SK-N-SH (cell line): ENCODE measurements around the gene DHRSX. TPM values are rescaled to one million over a fixed set of nuclear protein-coding genes. Genes with fewer than 3 reads are reported as not detected.

Source experiments
- CTCF ChIA-PET: fragments of 300-600, 350-600 bp; formaldehyde crosslinking; extraction: SDS; loops from one replicate; lab custom pipeline; 2021; lab: Yijun Ruan, JAX
- POLR2A ChIA-PET: fragments of 350-600 bp; sonication (Branson Sonifier 250); formaldehyde crosslinking; extraction: SDS; loops from one replicate; lab custom pipeline; 2020; ENCODE audit warnings: antibody characterized with exemption, inconsistent platforms; lab: Yijun Ruan, JAX
- DNase-seq: peaks from one replicate; pipeline ENCODE4 v3.0.0; 2012
- H2AFZ ChIP-seq: fragments of 200-600 bp; sonication (generic); 2 replicates; pipeline ENCODE4 v1.8.1; 2016; ENCODE audit warnings: antibody characterized with exemption, mild to moderate bottlenecking, low read depth
- H3F3A ChIP-seq: fragments of 200-600 bp; sonication (generic); replicated peaks from 2 replicates; pipeline ENCODE3; 2016; ENCODE audit warnings: antibody characterized with exemption, mild to moderate bottlenecking; ENCODE audit not compliant: insufficient read depth
- H3K27ac ChIP-seq, 2 experiments: fragments of 200-500 bp in 1 of 2; fragments of 200-600 bp in 1 of 2; sonication (Bioruptor generic) in 1 of 2; sonication (generic), shearing (Covaris generic) in 1 of 2; 2 replicates each; pipeline versions ENCODE4 v1.5.1 to v1.6.1; 2014 to 2016; ENCODE audit warnings: low read depth in 2 of 2, inconsistent platforms in 1 of 2, low read length in 1 of 2, mild to moderate bottlenecking in 1 of 2, mixed read lengths in 1 of 2
- H3K27me3 ChIP-seq: fragments of 200-600 bp; sonication (generic), shearing (Covaris generic); 2 replicates; pipeline ENCODE4 v1.6.1; 2016; ENCODE audit warnings: mixed run types; ENCODE audit not compliant: insufficient read depth
- H3K36me3 ChIP-seq, 2 experiments: fragments of 200-500 bp in 1 of 2; fragments of 200-600 bp in 1 of 2; sonication (Bioruptor generic) in 1 of 2; sonication (generic) in 1 of 2; replicated peaks in 1 of 2; 2 replicates each; pipeline versions ENCODE3 to v1.5.1; 2014 to 2016; ENCODE audit warnings: low read length in 1 of 2, mild to moderate bottlenecking in 1 of 2; ENCODE audit not compliant: insufficient read depth in 2 of 2, control insufficient read depth in 1 of 2
- H3K4me1 ChIP-seq, 2 experiments: fragments of 200-500 bp in 1 of 2; fragments of 200-600 bp in 1 of 2; sonication (Bioruptor generic) in 1 of 2; sonication (generic), shearing (Covaris generic) in 1 of 2; 2 replicates each; pipeline versions ENCODE4 v1.5.1 to v1.6.1; 2014 to 2016; ENCODE audit warnings: low read depth in 1 of 2, low read length in 1 of 2, mixed run types in 1 of 2; ENCODE audit not compliant: insufficient read depth in 2 of 2, control insufficient read depth in 1 of 2
- H3K4me2 ChIP-seq: fragments of 200-600 bp; sonication (generic), shearing (Covaris generic); 2 replicates; pipeline ENCODE4 v1.6.1; 2017; ENCODE audit warnings: mixed run types
- H3K4me3 ChIP-seq, 2 experiments: fragments of 200-500 bp in 1 of 2; fragments of 200-600 bp in 1 of 2; sonication (Bioruptor generic) in 1 of 2; sonication (generic), shearing (Covaris generic) in 1 of 2; 2 replicates each; pipeline versions ENCODE4 v1.5.1 to v1.8.1; 2014 to 2016; ENCODE audit warnings: low read depth in 2 of 2, inconsistent platforms in 1 of 2, low read length in 1 of 2, mild to moderate bottlenecking in 1 of 2, mixed read lengths in 1 of 2, moderate library complexity in 1 of 2
- H3K79me2 ChIP-seq: fragments of 200-600 bp; sonication (generic); 2 replicates; pipeline ENCODE4 v1.8.1; 2017; ENCODE audit warnings: mild to moderate bottlenecking; ENCODE audit not compliant: insufficient read depth
- H3K9ac ChIP-seq: fragments of 200-600 bp; sonication (generic); 2 replicates; pipeline ENCODE4 v1.6.1; 2017; ENCODE audit warnings: mixed run types
- H3K9me2 ChIP-seq: fragments of 200-600 bp; sonication (generic); 2 replicates; pipeline ENCODE4 v1.6.1; 2017; ENCODE audit warnings: mixed run types
- H3K9me3 ChIP-seq: fragments of 200-600 bp; sonication (generic); 2 replicates; pipeline ENCODE4 v1.6.1; 2017; ENCODE audit warnings: mixed run types, mild to moderate bottlenecking, moderate library complexity
- H4K20me1 ChIP-seq: fragments of 200-600 bp; sonication (generic); 2 replicates; pipeline ENCODE4 v1.6.1; 2017; ENCODE audit warnings: mild to moderate bottlenecking, mixed run types; ENCODE audit not compliant: insufficient read depth
- ELF1 ChIP-seq: IDR thresholded peaks from 2 replicates; pipeline ENCODE4 v1.4.0; 2012
- EP300 ChIP-seq, 2 experiments: IDR thresholded peaks; 2 replicates each; pipeline versions ENCODE4 v1.4.0 to v1.6.1; 2012; ENCODE audit warnings: borderline replicate concordance in 1 of 2, low read depth in 1 of 2, low read length in 1 of 2
- EZH2phosphoT487 ChIP-seq: fragments of 200-600 bp; sonication (generic); IDR thresholded peaks from 2 replicates; pipeline ENCODE4 v1.6.1; 2017; ENCODE audit warnings: low read depth, mixed run types, mild to moderate bottlenecking, antibody characterized with exemption, moderate library complexity, borderline replicate concordance
- FOSL2 ChIP-seq: IDR thresholded peaks from 2 replicates; pipeline ENCODE4 v1.4.0; 2012; ENCODE audit warnings: low read depth, mild to moderate bottlenecking, moderate library complexity, borderline replicate concordance
- FOXM1 ChIP-seq: IDR thresholded peaks from 2 replicates; pipeline ENCODE4 v1.4.0; 2012; ENCODE audit warnings: low read depth, mild to moderate bottlenecking
- GATA2 ChIP-seq: sonication (generic); formaldehyde crosslinking; IDR thresholded peaks from 2 replicates; pipeline ENCODE4 v1.5.0; 2020; ENCODE audit warnings: mild to moderate bottlenecking, missing genetic modification reagents
- JUND ChIP-seq: IDR thresholded peaks from 2 replicates; pipeline ENCODE4 v1.4.0; 2012
- MXI1 ChIP-seq: IDR thresholded peaks from 2 replicates; pipeline ENCODE4 v1.6.1; 2012; ENCODE audit warnings: mild to moderate bottlenecking, low read depth, low read length, improper control_type of control experiment
- NFIC ChIP-seq: IDR thresholded peaks from 2 replicates; pipeline ENCODE4 v1.4.0; 2012; ENCODE audit warnings: borderline replicate concordance
- RFX5 ChIP-seq: IDR thresholded peaks from 2 replicates; pipeline ENCODE4 v1.6.1; 2012; ENCODE audit warnings: mild to moderate bottlenecking, improper control_type of control experiment, low read length
- RXRA ChIP-seq: IDR thresholded peaks from 2 replicates; pipeline ENCODE4 v1.4.0; 2012; ENCODE audit warnings: low read depth, mild to moderate bottlenecking, borderline replicate concordance
- SMC3 ChIP-seq: IDR thresholded peaks from 2 replicates; pipeline ENCODE4 v1.6.1; 2012; ENCODE audit warnings: low read depth, low read length, improper control_type of control experiment
- TCF12 ChIP-seq: IDR thresholded peaks from 2 replicates; pipeline ENCODE4 v1.4.0; 2012
- TEAD4 ChIP-seq: IDR thresholded peaks from 2 replicates; pipeline ENCODE4 v1.4.0; 2012; ENCODE audit warnings: mild to moderate bottlenecking, borderline replicate concordance; ENCODE audit not compliant: insufficient read depth
- YY1 ChIP-seq: IDR thresholded peaks from 2 replicates; pipeline ENCODE4 v1.4.0; 2012; ENCODE audit warnings: low read depth, mild to moderate bottlenecking
- WGBS: methylation state at CpG from one replicate; pipeline ENCODE4 v1.1.6; 2017; ENCODE audit warnings: low lambda C conversion rate; 5-methylcytosine and 5-hydroxymethylcytosine counted together
- polyA plus RNA-seq, 3 experiments: library from polyadenylated mRNA; depleted of rRNA; stranded (reverse); fragments of >200 nt; gene quantifications; 2 replicates each; pipeline ENCODE4 v1.2.3, GENCODE V29; 2012
- TF ChIP-seq, protein P1 (sequence below): IDR thresholded peaks from 2 replicates; pipeline ENCODE4 v1.4.0; 2012; ENCODE audit warnings: low read depth, borderline replicate concordance
- TF ChIP-seq, protein P2 (sequence below): fragments of 150-350 bp; IDR thresholded peaks from 2 replicates; pipeline ENCODE4 v1.6.1; 2016; ENCODE audit warnings: mild to moderate bottlenecking, low read depth, low read length
- TF ChIP-seq, protein P3 (sequence below): IDR thresholded peaks from 2 replicates; pipeline ENCODE4 v1.4.0; 2012; ENCODE audit warnings: low read depth, borderline replicate concordance
- TF ChIP-seq, protein P4 (sequence below): fragments of 150-350 bp; IDR thresholded peaks from 2 replicates; pipeline ENCODE4 v1.6.1; 2017; ENCODE audit warnings: antibody characterized with exemption, low read length, low read depth, borderline replicate concordance

DHRSX gene
- polyA plus RNA-seq, 1 of the 3 experiments (the other 2 are of a cell fraction): 34.3 TPM

DNA sequence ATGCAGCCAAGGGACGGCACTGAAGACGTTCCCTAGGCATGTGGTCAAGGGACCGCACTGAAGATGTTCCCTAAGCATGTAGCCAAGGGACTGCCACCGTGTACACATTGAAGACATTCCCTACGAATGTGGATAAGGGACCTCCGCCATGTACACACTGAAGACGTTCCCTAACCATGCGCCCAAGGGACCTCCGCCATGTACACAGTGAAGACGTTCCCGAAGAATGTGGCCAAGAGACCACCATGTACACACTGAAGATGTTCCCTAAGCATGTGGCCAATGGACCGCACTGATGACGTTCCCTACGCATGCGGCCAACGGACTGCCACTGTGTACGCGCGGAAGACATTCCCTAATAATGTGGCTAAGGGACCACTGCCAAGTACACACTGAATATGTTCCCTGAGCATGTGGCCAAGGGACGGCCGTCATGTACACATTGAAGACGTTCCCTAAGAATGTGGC lies 48.4 kb downstream of the DHRSX start:
- POLR2A ChIA-PET: no interaction called here
- peaks cover 7% of the 10 kb centered on the region; the same call in 1 of the 2 replicates for H3K79me2 ChIP-seq
- CTCF ChIA-PET: no interaction called here
- no peaks in the 10 kb centered on the region for H3K9me3 ChIP-seq
- H3K9ac ChIP-seq: no peak overlapping the region
- no peak overlapping the region for H3K27ac ChIP-seq
- H3F3A ChIP-seq: no peaks in the 10 kb centered on the region
- H3K27me3 ChIP-seq: no peaks in the 10 kb centered on the region
- no peaks in the 10 kb centered on the region for H3K36me3 ChIP-seq
- TF ChIP-seq RXRA: no peak
- TF ChIP-seq FOXM1: no peak
- TF ChIP-seq NFIC: no peak
- no peak for TF ChIP-seq RFX5
- TF ChIP-seq, protein P1, sequence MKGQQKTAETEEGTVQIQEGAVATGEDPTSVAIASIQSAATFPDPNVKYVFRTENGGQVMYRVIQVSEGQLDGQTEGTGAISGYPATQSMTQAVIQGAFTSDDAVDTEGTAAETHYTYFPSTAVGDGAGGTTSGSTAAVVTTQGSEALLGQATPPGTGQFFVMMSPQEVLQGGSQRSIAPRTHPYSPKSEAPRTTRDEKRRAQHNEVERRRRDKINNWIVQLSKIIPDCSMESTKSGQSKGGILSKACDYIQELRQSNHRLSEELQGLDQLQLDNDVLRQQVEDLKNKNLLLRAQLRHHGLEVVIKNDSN: no peak
- no peak for TF ChIP-seq FOSL2
- TF ChIP-seq, protein P2, sequence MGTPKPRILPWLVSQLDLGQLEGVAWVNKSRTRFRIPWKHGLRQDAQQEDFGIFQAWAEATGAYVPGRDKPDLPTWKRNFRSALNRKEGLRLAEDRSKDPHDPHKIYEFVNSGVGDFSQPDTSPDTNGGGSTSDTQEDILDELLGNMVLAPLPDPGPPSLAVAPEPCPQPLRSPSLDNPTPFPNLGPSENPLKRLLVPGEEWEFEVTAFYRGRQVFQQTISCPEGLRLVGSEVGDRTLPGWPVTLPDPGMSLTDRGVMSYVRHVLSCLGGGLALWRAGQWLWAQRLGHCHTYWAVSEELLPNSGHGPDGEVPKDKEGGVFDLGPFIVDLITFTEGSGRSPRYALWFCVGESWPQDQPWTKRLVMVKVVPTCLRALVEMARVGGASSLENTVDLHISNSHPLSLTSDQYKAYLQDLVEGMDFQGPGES: no peak
- no peak for TF ChIP-seq EZH2phosphoT487
- TF ChIP-seq, protein P3, sequence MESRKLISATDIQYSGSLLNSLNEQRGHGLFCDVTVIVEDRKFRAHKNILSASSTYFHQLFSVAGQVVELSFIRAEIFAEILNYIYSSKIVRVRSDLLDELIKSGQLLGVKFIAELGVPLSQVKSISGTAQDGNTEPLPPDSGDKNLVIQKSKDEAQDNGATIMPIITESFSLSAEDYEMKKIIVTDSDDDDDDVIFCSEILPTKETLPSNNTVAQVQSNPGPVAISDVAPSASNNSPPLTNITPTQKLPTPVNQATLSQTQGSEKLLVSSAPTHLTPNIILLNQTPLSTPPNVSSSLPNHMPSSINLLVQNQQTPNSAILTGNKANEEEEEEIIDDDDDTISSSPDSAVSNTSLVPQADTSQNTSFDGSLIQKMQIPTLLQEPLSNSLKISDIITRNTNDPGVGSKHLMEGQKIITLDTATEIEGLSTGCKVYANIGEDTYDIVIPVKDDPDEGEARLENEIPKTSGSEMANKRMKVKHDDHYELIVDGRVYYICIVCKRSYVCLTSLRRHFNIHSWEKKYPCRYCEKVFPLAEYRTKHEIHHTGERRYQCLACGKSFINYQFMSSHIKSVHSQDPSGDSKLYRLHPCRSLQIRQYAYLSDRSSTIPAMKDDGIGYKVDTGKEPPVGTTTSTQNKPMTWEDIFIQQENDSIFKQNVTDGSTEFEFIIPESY: no peak
- no peak for TF ChIP-seq MXI1
- TF ChIP-seq, protein P4, sequence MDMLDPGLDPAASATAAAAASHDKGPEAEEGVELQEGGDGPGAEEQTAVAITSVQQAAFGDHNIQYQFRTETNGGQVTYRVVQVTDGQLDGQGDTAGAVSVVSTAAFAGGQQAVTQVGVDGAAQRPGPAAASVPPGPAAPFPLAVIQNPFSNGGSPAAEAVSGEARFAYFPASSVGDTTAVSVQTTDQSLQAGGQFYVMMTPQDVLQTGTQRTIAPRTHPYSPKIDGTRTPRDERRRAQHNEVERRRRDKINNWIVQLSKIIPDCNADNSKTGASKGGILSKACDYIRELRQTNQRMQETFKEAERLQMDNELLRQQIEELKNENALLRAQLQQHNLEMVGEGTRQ: no peak
- no peak for TF ChIP-seq TCF12
- no peak for TF ChIP-seq JUND
- no peak for TF ChIP-seq TEAD4
- TF ChIP-seq GATA2: no peak
- TF ChIP-seq EP300 (IDR thresholded peaks at IDR 0.05; ENCODE audit: borderline replicate concordance in 1 of 2, low read depth in 1 of 2, low read length in 1 of 2): no peak
- no peak for TF ChIP-seq ELF1
- TF ChIP-seq SMC3: no peak
- no peak for TF ChIP-seq YY1
- H3K4me3 ChIP-seq: no peak overlapping the region
- no peaks in the 10 kb centered on the region; the same call in 1 of the 2 replicates for H4K20me1 ChIP-seq
- WGBS: 84% methylated on average over 8 of the region's 22 CpGs
- H3K4me1 ChIP-seq: no peaks in the 10 kb centered on the region
- H3K9me2 ChIP-seq: no peaks in the 10 kb centered on the region
- DNase-seq: no peak
- no peak overlapping the region for H2AFZ ChIP-seq
- H3K4me2 ChIP-seq: no peak overlapping the region
